Type B pancreatic cell (in vitro differentiated cells): ENCODE measurements around the gene CNTN4. TPM values are rescaled to one million over a fixed set of nuclear protein-coding genes. Genes with fewer than 3 reads are reported as not detected.

Experiments used
- DNase-seq: peaks from one replicate; pipeline ENCODE4 v3.0.0; 2021; ENCODE audit warnings: mixed read lengths; ENCODE audit not compliant: unreplicated experiment; ENCODE audit errors: extremely low spot score
- H3K27ac Mint-ChIP-seq: 2 replicates; pipeline ENCODE4 v1.8.0; 2021; ENCODE audit warnings: mild to moderate bottlenecking, mixed read lengths
- H3K27me3 Mint-ChIP-seq: 2 replicates; pipeline ENCODE4 v1.8.0; 2021; ENCODE audit warnings: mixed read lengths
- H3K36me3 Mint-ChIP-seq: 2 replicates; pipeline ENCODE4 v1.8.0; 2021; ENCODE audit warnings: mixed read lengths
- H3K4me1 Mint-ChIP-seq: one replicate; pipeline ENCODE4 v1.8.0; 2021; ENCODE audit warnings: mixed read lengths; ENCODE audit not compliant: unreplicated experiment
- H3K4me3 Mint-ChIP-seq: 2 replicates; pipeline ENCODE4 v1.8.0; 2021; ENCODE audit warnings: mild to moderate bottlenecking, mixed read lengths
- H3K9me3 Mint-ChIP-seq: 2 replicates; pipeline ENCODE4 v1.8.0; 2021; ENCODE audit warnings: mixed read lengths
- total RNA-seq: library from RNA; stranded (reverse); gene quantifications from 2 replicates; pipeline ENCODE4 v1.2.1, GENCODE V29; 2021; ENCODE audit warnings: low replicate concordance
- TF ChIP-seq, protein P1 (sequence below): fragments of 200-600 bp; sonication (generic); conservative IDR thresholded peaks from 2 replicates; pipeline ENCODE4 v1.5.0; 2021; ENCODE audit warnings: antibody characterized with exemption, mild to moderate bottlenecking

CNTN4 gene
- total RNA-seq, 1 donor from 2014 or later, result 29.7 TPM

DNA sequence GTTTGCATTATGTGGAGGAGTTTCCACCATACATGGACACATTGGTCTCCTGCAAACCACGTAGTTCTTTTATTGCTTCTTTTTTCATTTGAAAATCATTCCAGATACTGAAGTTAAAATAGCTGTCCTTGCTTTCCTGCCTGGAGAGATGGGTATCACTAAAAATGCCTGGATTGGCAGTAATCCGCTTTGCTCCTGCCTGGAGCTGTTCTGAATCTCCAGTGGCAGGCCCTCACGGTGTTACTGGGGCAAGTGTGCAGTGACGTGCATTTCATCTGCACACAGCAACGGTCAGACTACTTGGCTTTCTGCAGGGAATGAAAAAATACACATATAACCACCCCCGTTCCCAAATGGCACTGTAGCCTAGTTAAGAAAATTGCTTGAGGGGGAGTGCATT is 738.6 kb downstream of the CNTN4 start:
- no peak for DNase-seq
- Mint-ChIP-seq H3K9me3 (no peaks in the 10 kb centered on the region), H3K4me1 (peaks cover 13% of the 10 kb centered on the region), H3K4me3 (no peak overlapping the region), H3K27ac (no peak overlapping the region), H3K36me3 (peaks cover 4% of the 10 kb centered on the region), H3K27me3 (no peaks in the 10 kb centered on the region)
- TF ChIP-seq, protein P1, sequence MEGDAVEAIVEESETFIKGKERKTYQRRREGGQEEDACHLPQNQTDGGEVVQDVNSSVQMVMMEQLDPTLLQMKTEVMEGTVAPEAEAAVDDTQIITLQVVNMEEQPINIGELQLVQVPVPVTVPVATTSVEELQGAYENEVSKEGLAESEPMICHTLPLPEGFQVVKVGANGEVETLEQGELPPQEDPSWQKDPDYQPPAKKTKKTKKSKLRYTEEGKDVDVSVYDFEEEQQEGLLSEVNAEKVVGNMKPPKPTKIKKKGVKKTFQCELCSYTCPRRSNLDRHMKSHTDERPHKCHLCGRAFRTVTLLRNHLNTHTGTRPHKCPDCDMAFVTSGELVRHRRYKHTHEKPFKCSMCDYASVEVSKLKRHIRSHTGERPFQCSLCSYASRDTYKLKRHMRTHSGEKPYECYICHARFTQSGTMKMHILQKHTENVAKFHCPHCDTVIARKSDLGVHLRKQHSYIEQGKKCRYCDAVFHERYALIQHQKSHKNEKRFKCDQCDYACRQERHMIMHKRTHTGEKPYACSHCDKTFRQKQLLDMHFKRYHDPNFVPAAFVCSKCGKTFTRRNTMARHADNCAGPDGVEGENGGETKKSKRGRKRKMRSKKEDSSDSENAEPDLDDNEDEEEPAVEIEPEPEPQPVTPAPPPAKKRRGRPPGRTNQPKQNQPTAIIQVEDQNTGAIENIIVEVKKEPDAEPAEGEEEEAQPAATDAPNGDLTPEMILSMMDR, result no peak

DNA sequence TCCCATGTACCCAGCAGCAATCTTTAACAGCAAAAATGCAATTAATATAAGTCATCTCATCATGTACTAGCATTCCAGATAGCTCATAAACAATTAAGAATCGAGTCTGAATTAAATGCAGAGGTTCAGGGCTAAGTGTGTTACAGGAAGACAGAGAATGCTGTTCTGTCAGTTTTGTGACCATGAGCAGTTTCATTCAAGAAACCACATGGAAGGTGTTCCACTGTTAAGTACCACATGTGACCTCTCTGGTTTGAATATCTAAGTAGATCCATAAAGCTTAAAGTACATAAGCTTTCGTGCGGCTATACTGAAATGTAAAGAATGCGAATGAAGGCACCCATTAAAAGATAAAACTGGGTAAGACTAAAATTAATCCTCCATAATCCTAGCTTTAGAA is 739.2 kb downstream of the CNTN4 start:
- no peak for DNase-seq
- H3K27me3 Mint-ChIP-seq, result peaks cover under 1% of the 10 kb centered on the region
- TF ChIP-seq, protein P1, result no peak
- H3K36me3 Mint-ChIP-seq, result peaks cover 4% of the 10 kb centered on the region
- no peak overlapping the region for H3K27ac Mint-ChIP-seq
- no peaks in the 10 kb centered on the region for H3K9me3 Mint-ChIP-seq
- H3K4me1 Mint-ChIP-seq, result peaks cover 13% of the 10 kb centered on the region
- no peak overlapping the region for H3K4me3 Mint-ChIP-seq

DNA sequence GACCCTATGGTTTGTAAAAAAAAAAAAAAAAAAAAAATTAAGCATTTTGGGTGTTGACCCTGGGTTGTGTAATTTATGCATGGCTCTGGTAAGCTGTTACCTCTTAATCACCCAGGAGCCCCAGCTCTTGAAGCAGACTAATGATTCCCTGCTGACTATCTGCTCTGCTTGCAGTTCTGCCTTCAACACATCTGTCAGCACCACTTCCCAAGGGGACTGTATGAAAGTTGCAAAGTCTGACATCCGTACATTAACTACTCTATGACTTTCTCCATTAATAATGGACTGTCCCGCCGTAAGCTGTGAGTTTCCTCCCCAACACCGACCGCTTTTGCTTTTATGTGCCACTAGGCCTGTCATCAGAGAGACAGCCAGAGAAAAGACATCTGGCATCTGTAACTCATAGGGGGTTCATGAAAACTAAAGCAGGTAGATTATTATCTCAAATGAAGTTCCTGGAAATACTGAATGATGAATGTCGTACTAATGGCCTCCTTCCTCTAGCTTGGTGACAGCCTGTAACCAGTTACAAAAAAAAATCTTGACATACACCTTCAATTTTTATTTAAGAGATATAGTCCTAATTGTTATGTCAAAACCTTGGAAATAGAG is 740.0 kb downstream of the CNTN4 start:
- no peak for DNase-seq
- Mint-ChIP-seq H3K4me1 (peaks cover 13% of the 10 kb centered on the region), H3K27ac (no peak overlapping the region), H3K4me3 (no peak overlapping the region), H3K36me3 (peaks cover 4% of the 10 kb centered on the region), H3K27me3 (peaks cover 3% of the 10 kb centered on the region), H3K9me3 (no peaks in the 10 kb centered on the region)
- TF ChIP-seq, protein P1, result no peak

DNA sequence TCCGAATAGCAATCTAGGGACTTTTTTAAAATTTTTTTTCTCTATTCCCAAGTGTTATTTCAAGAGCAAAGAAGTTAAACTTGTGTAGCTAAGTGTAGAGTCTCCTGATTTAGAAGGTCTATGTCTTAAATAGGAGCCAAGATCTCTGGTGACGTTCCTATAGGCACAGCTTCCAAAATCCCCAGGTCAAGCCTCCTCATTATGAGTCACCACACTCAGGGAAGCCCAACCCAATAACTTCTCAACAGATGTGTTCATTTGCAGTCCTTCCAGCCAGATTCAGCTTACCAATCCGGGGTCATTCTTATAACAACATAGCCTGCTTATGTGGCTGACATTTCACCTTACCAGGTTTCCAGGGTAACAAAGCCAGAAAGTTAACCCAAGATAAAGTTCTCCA is 741.2 kb downstream of the CNTN4 start:
- TF ChIP-seq, protein P1, result no peak
- DNase-seq, result no peak
- Mint-ChIP-seq H3K4me1 (peaks cover 13% of the 10 kb centered on the region), H3K27me3 (peaks cover 3% of the 10 kb centered on the region), H3K36me3 (peaks cover 4% of the 10 kb centered on the region), H3K27ac (no peak overlapping the region), H3K4me3 (no peak overlapping the region), H3K9me3 (no peaks in the 10 kb centered on the region)

DNA sequence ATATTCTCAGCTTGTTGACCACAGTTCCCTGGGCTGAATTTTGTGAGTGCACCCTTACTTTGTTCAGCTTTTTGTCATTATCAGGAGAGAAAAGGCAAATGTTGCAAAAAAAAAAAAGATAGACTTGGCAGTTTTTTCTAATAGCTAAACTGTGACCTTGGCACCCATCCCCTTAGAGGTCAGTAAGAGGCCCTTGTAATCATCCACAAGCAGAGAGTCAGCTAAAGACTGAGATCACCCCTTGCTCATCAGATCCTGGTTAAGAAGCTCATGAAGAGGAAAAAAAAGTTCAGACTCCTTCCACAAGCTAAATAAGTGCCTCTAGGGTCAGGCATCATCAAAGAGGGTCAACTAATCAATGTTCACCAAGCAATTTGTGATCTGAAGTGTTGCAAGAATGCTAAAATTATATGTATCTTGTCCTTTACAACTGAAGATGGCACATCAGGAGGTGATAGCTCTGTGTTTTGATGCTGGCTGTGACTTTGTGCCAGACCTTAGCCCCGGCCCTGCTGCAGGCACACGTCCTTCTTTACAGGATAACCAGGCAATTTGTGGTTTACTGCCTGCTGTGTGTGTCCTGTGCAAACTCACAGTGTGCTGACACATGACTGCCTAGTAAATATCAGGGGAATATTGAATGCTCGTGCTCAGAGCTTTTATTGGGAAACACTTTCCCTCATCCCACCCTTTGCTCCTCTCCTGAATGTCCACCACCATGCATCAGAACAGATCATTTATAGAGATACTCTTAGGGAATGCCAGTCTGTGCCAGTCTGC is 748.6 kb downstream of the CNTN4 start:
- Mint-ChIP-seq H3K27me3 (peaks cover 3% of the 10 kb centered on the region), H3K9me3 (peaks cover 5% of the 10 kb centered on the region), H3K4me1 (peaks cover 10% of the 10 kb centered on the region), H3K4me3 (no peak overlapping the region), H3K27ac (no peak overlapping the region), H3K36me3 (no peaks in the 10 kb centered on the region)
- TF ChIP-seq, protein P1, result no peak
- DNase-seq, result no peak
